H9 (cell line): ENCODE measurements around the gene TMEM240. TPM values are rescaled to one million over a fixed set of nuclear protein-coding genes. Genes with fewer than 3 reads are reported as not detected.
A peak's percentile ranks its signal among the peaks of the same experiment; 100 is the strongest.

Source experiments
- DNase-seq: peaks from one replicate; pipeline ENCODE4 v3.0.0-alpha.2; 2017
- H2AFZ ChIP-seq: one replicate; pipeline ENCODE4 v1.6.1; 2013; ENCODE audit warnings: mild to moderate bottlenecking, low read length, control low read depth, moderate library complexity
- H2AK5ac ChIP-seq: 2 replicates; pipeline ENCODE4 v1.6.1; 2013; ENCODE audit warnings: low read length, control low read depth, mixed read lengths; ENCODE audit not compliant: insufficient read length
- H2BK120ac ChIP-seq: one replicate; pipeline ENCODE4 v1.6.1; 2013; ENCODE audit warnings: low read depth, mild to moderate bottlenecking, low read length, control low read depth, inconsistent platforms; ENCODE audit not compliant: poor library complexity, severe bottlenecking
- H2BK12ac ChIP-seq: 2 replicates; pipeline ENCODE4 v1.6.1; 2013; ENCODE audit warnings: low read length, control low read depth, mixed read lengths, low read depth; ENCODE audit not compliant: insufficient read length
- H2BK15ac ChIP-seq: 2 replicates; pipeline ENCODE4 v1.6.1; 2013; ENCODE audit warnings: low read depth, low read length, control low read depth
- H2BK20ac ChIP-seq: one replicate; pipeline ENCODE4 v1.6.1; 2013; ENCODE audit warnings: low read depth, mild to moderate bottlenecking, low read length, control low read depth, inconsistent platforms; ENCODE audit not compliant: poor library complexity, severe bottlenecking
- H2BK5ac ChIP-seq: 2 replicates; pipeline ENCODE4 v1.6.1; 2013; ENCODE audit warnings: low read length, control low read depth, mixed read lengths; ENCODE audit not compliant: insufficient read length
- H3K14ac ChIP-seq: 2 replicates; pipeline ENCODE4 v1.6.1; 2013; ENCODE audit warnings: low read length, control low read depth; ENCODE audit not compliant: insufficient read depth
- H3K18ac ChIP-seq: 2 replicates; pipeline ENCODE4 v1.6.1; 2013; ENCODE audit warnings: low read depth, mild to moderate bottlenecking, mixed read lengths, low read length, control low read depth; ENCODE audit not compliant: insufficient read length
- H3K23ac ChIP-seq: 2 replicates; pipeline ENCODE4 v1.6.1; 2013; ENCODE audit warnings: low read length, control low read depth, mixed read lengths, low read depth; ENCODE audit not compliant: insufficient read length
- H3K23me2 ChIP-seq: 2 replicates; pipeline ENCODE4 v1.6.1; 2013; ENCODE audit warnings: low read depth, mild to moderate bottlenecking, mixed read lengths, low read length, control low read depth; ENCODE audit not compliant: insufficient read length, poor library complexity, severe bottlenecking
- H3K27ac ChIP-seq: 2 replicates; pipeline ENCODE4 v1.5.1; 2013; ENCODE audit warnings: low read length, control low read depth, mixed read lengths, low read depth; ENCODE audit not compliant: insufficient read length
- H3K27me3 ChIP-seq: 2 replicates; pipeline ENCODE4 v1.6.1; 2013; ENCODE audit warnings: low read length, control low read depth, inconsistent platforms; ENCODE audit not compliant: insufficient read depth
- H3K4ac ChIP-seq: 2 replicates; pipeline ENCODE4 v1.6.1; 2013; ENCODE audit warnings: low read depth, mild to moderate bottlenecking, control low read depth, inconsistent platforms, low read length, moderate library complexity
- H3K4me1 ChIP-seq: 2 replicates; pipeline ENCODE4 v1.6.1; 2013; ENCODE audit warnings: low read length, control low read depth, inconsistent platforms; ENCODE audit not compliant: insufficient read depth
- H3K4me2 ChIP-seq: 2 replicates; pipeline ENCODE4 v1.6.1; 2013; ENCODE audit warnings: low read length, control low read depth, mixed read lengths; ENCODE audit not compliant: insufficient read length, insufficient read depth
- H3K56ac ChIP-seq: 2 replicates; pipeline ENCODE4 v1.6.1; 2013; ENCODE audit warnings: low read depth, mild to moderate bottlenecking, mixed read lengths, low read length, control low read depth; ENCODE audit not compliant: insufficient read length
- H3K79me1 ChIP-seq: 2 replicates; pipeline ENCODE4 v1.6.1; 2013; ENCODE audit warnings: low read depth, mild to moderate bottlenecking, moderate library complexity, low read length, control low read depth, inconsistent platforms; ENCODE audit not compliant: insufficient read depth, poor library complexity, severe bottlenecking
- H3K79me2 ChIP-seq: 2 replicates; pipeline ENCODE4 v1.6.1; 2013; ENCODE audit warnings: low read length, control low read depth, inconsistent platforms; ENCODE audit not compliant: insufficient read depth
- H3K9ac ChIP-seq: 2 replicates; pipeline ENCODE4 v1.6.1; 2013; ENCODE audit warnings: low read length, control low read depth, mixed read lengths; ENCODE audit not compliant: insufficient read length; ENCODE audit errors: extremely low read depth
- H3K9me3 ChIP-seq: one replicate; pipeline ENCODE4 v1.6.1; 2013; ENCODE audit warnings: low read depth, low read length, inconsistent platforms; ENCODE audit not compliant: control insufficient read depth
- H3T11ph ChIP-seq: one replicate; pipeline ENCODE4 v1.6.1; 2013; ENCODE audit warnings: mild to moderate bottlenecking, low read length, control low read depth, inconsistent platforms
- H4K20me1 ChIP-seq: one replicate; pipeline ENCODE4 v1.6.1; 2013; ENCODE audit not compliant: control insufficient read depth, insufficient read length, insufficient read depth
- H4K5ac ChIP-seq: 2 replicates; pipeline ENCODE4 v1.6.1; 2013; ENCODE audit warnings: low read depth, mild to moderate bottlenecking, mixed read lengths, low read length, control low read depth; ENCODE audit not compliant: insufficient read length
- H4K8ac ChIP-seq: replicated peaks from 2 replicates; pipeline ENCODE4 v1.6.1; 2013; ENCODE audit warnings: low read length, control low read depth, mixed read lengths, low read depth; ENCODE audit not compliant: insufficient read length
- H4K91ac ChIP-seq: 2 replicates; pipeline ENCODE4 v1.6.1; 2013; ENCODE audit warnings: low read depth, mild to moderate bottlenecking, moderate library complexity, mixed read lengths, low read length, control low read depth; ENCODE audit not compliant: insufficient read length
- H3K27ac Mint-ChIP-seq, 3 experiments: 2 replicates in 2 of 3; 3 replicates in 1 of 3; pipeline ENCODE4 v1.8.0; 2020 to 2021; ENCODE audit warnings: mixed read lengths in 3 of 3, mild to moderate bottlenecking in 1 of 3, moderate library complexity in 1 of 3
- H3K27me3 Mint-ChIP-seq: 2 replicates; pipeline ENCODE4 v1.8.0; 2021; ENCODE audit warnings: low read depth, mild to moderate bottlenecking, moderate library complexity, mixed read lengths
- H3K36me3 Mint-ChIP-seq, 3 experiments: 2 replicates in 2 of 3; 3 replicates in 1 of 3; pipeline ENCODE4 v1.8.0; 2020 to 2021; ENCODE audit warnings: low read depth in 3 of 3, mixed read lengths in 3 of 3; ENCODE audit not compliant: insufficient read depth in 1 of 3
- H3K4me1 Mint-ChIP-seq, 2 experiments: 2 replicates each; pipeline ENCODE4 v1.8.0; 2020; ENCODE audit warnings: mixed read lengths in 2 of 2
- H3K4me3 Mint-ChIP-seq, 2 experiments: 2 replicates in 1 of 2; 3 replicates in 1 of 2; pipeline ENCODE4 v1.8.0; 2020 to 2021; ENCODE audit warnings: mild to moderate bottlenecking in 2 of 2, mixed read lengths in 2 of 2, moderate library complexity in 1 of 2
- H3K9me3 Mint-ChIP-seq, 2 experiments: 2 replicates in 1 of 2; 3 replicates in 1 of 2; pipeline ENCODE4 v1.8.0; 2020; ENCODE audit warnings: mild to moderate bottlenecking in 2 of 2, mixed read lengths in 2 of 2, moderate library complexity in 1 of 2
- CTCF ChIP-seq: fragments of 200-600 bp; sonication (generic); conservative IDR thresholded peaks from 3 replicates; pipeline ENCODE4 v1.8.0; 2021; ENCODE audit warnings: antibody characterized with exemption, mild to moderate bottlenecking
- WGBS: extraction: QIAGEN DNeasy Blood & Tissue Kit; methylation state at CpG from one replicate; pipeline ENCODE4 v1.1.7; 2013; ENCODE audit warnings: missing lambda C conversion rate, low lambda C conversion rate, mixed read lengths; ENCODE audit not compliant: insufficient read length; ENCODE audit errors: extremely low coverage; 5-methylcytosine and 5-hydroxymethylcytosine counted together
- total RNA-seq: library from RNA; stranded (reverse); gene quantifications from 2 replicates; pipeline ENCODE4 v1.2.1, GENCODE V29; 2021

TMEM240 gene
- total RNA-seq, 1 experiment from 2014 or later = 8.7 TPM

DNA sequence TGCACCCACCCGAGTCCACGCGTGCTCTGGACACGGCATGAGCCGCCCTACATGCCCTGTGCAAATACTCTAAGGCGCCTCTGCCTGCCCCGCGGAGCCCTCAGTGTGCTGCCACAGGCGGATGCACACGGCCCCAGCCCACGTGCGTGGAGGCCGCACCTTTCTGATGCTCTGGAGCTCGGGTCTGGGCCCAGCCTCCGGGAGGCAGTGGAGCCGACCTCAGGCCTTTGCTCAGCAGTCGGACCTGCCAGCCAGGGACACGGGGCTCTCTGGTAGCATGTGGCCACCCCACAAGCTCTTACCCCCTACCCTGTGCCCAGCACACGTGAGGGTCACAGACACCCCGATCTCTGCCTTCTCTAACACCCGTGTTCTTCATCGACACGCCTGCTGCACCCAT is 2.1 kb downstream of the TMEM240 start:
- Histone ChIP-seq H3K23me2 (peaks cover 7% of the 10 kb centered on the region), H4K91ac (no peak overlapping the region), H3K9ac (no peak overlapping the region), H3T11ph (no peak overlapping the region), H3K4me2 (no peak overlapping the region), H3K9me3 (no peaks in the 10 kb centered on the region), H4K8ac (no peak overlapping the region), H3K79me2 (no peaks in the 10 kb centered on the region), H3K27me3 (no peaks in the 10 kb centered on the region), H3K14ac (no peak overlapping the region), H3K23ac (no peak overlapping the region), H2BK20ac (no peak overlapping the region), H2BK12ac (no peak overlapping the region), H4K20me1 (no peaks in the 10 kb centered on the region), H2AFZ (no peak overlapping the region), H3K4ac (no peak overlapping the region), H3K18ac (no peak overlapping the region), H3K4me1 (no peaks in the 10 kb centered on the region), H3K56ac (no peak overlapping the region), H2BK120ac (no peak overlapping the region), H2AK5ac (no peak overlapping the region), H2BK5ac (no peak overlapping the region), H3K79me1 (no peaks in the 10 kb centered on the region), H2BK15ac (no peak overlapping the region), H4K5ac (no peak overlapping the region), H3K27ac (no peak overlapping the region)
- H3K4me1 Mint-ChIP-seq = peaks cover 0 to 4% of the 10 kb centered on the region in 2 experiments; a peak in 2 of 4 replicates
- H3K27ac Mint-ChIP-seq = peak overlapping the region in 1 of 3 experiments; percentile 81; a peak in 3 of 7 replicates
- peak overlapping the region; percentile 72 to 85 for H3K4me3 Mint-ChIP-seq
- H3K27me3 Mint-ChIP-seq = no peaks in the 10 kb centered on the region
- TF ChIP-seq CTCF = no peak
- peaks cover 0 to 28% (median 21%) of the 10 kb centered on the region in 3 experiments; a peak in 6 of 7 replicates for H3K36me3 Mint-ChIP-seq
- no peaks in the 10 kb centered on the region; a peak in 1 of 5 replicates for H3K9me3 Mint-ChIP-seq
- WGBS = no CpG with 5 or more reads among the region's 23 CpGs
- DNase-seq = no peak
